ENCODE data around the gene ARHGEF17.

The ARHGEF17 gene

GRCh38 chr11:73379189-73379880, 71.3 kb downstream of the ARHGEF17 start:
- DNase-seq (ENCODE audit: low read depth in 2 of 3, low spot score in 2 of 3), result no peak

- no peak for DNase-seq (ENCODE audit: low read depth in 2 of 3, low spot score in 2 of 3)
These were observed 72.3 kb downstream of the ARHGEF17 start for GRCh38 chr11:73380331-73380730.

- no peak for DNase-seq (ENCODE audit: low read depth in 2 of 3, low spot score in 2 of 3)
These were observed 72.9 kb downstream of the ARHGEF17 start for GRCh38 chr11:73380897-73381410.

GRCh38 chr11:73381589-73381988, 73.5 kb downstream of the ARHGEF17 start:
- no peak for DNase-seq (ENCODE audit: low read depth in 2 of 3, low spot score in 2 of 3)

GRCh38 chr11:73382183-73382582, 74.1 kb downstream of the ARHGEF17 start:
- DNase-seq (ENCODE audit: low read depth in 2 of 3, low spot score in 2 of 3), result no peak

GRCh38 chr11:73382747-73383146, 74.7 kb downstream of the ARHGEF17 start:
- DNase-seq (ENCODE audit: low read depth in 2 of 3, low spot score in 2 of 3), result no peak

- no peak for DNase-seq (ENCODE audit: low read depth in 2 of 3, low spot score in 2 of 3)
These were observed 75.4 kb downstream of the ARHGEF17 start for GRCh38 chr11:73383249-73384124.

- DNase-seq (ENCODE audit: low read depth in 2 of 3, low spot score in 2 of 3), result no peak
These were observed 76.0 kb downstream of the ARHGEF17 start for GRCh38 chr11:73384125-73384441.

- no peak for DNase-seq (ENCODE audit: low read depth in 2 of 3, low spot score in 2 of 3)
These were observed 76.4 kb downstream of the ARHGEF17 start for GRCh38 chr11:73384531-73384871.

GRCh38 chr11:73384872-73385689, 77.0 kb downstream of the ARHGEF17 start:
- no peak for DNase-seq (ENCODE audit: low read depth in 2 of 3, low spot score in 2 of 3)

- DNase-seq (ENCODE audit: low read depth in 2 of 3, low spot score in 2 of 3), result no peak
These were observed 77.9 kb downstream of the ARHGEF17 start for GRCh38 chr11:73386016-73386415.

- no peak for DNase-seq (ENCODE audit: low read depth in 2 of 3, low spot score in 2 of 3)
These were observed 78.5 kb downstream of the ARHGEF17 start for GRCh38 chr11:73386546-73386945.

GRCh38 chr11:73387594-73388264, 79.7 kb downstream of the ARHGEF17 start:
- no peak for DNase-seq (ENCODE audit: low read depth in 2 of 3, low spot score in 2 of 3)

- DNase-seq (ENCODE audit: low read depth in 2 of 3, low spot score in 2 of 3), result no peak
These were observed 80.4 kb downstream of the ARHGEF17 start for GRCh38 chr11:73388265-73389133.

GRCh38 chr11:73389134-73389525, 81.1 kb downstream of the ARHGEF17 start:
- no peak for DNase-seq (ENCODE audit: low read depth in 2 of 3, low spot score in 2 of 3)

- no peak for DNase-seq (ENCODE audit: low read depth in 2 of 3, low spot score in 2 of 3)
These were observed 81.8 kb downstream of the ARHGEF17 start for GRCh38 chr11:73389916-73390315.

GRCh38 chr11:73390601-73391565, 82.8 kb downstream of the ARHGEF17 start:
- DNase-seq (ENCODE audit: low read depth in 2 of 3, low spot score in 2 of 3), result no peak

- DNase-seq (ENCODE audit: low read depth in 2 of 3, low spot score in 2 of 3), result no peak
These were observed 83.6 kb downstream of the ARHGEF17 start for GRCh38 chr11:73391665-73392064.

Measured in activated CD8-positive, alpha-beta memory T cell treated with anti-CD3 and anti-CD28 coated beads for 48 hours (primary cell).